ENCODE measurements around the gene USP21. TPM values are rescaled to one million over a fixed set of nuclear protein-coding genes. Genes with fewer than 3 reads are reported as not detected.

Gene USP21
- total and polyA plus RNA-seq, 2 of the 4 experiments (the other 2 are of a cell fraction), result 6.3 to 23.8 TPM

GRCh38 chr1:161172349-161172748, 13.0 kb downstream of the USP21 start:
- Histone ChIP-seq H2BK120ac (ENCODE audit: low read depth, low read length) (no peak overlapping the region), H3K4me1 (ENCODE audit: control insufficient read depth, insufficient read depth, low read length) (peaks cover 13% of the 10 kb centered on the region), H3K14ac (replicated peaks; ENCODE audit: low read depth, low read length) (no peak overlapping the region), H2AK5ac (ENCODE audit: low read depth, low read length) (0 out of 2 replicates have a peak overlapping the region, but pooled peaks have one; percentile 35), H2BK15ac (ENCODE audit: low read depth, low read length) (no peak overlapping the region), H2AK9ac (replicated peaks; ENCODE audit: low read depth, low read length, poor library complexity) (no peak overlapping the region), H3K9me1 (ENCODE audit: insufficient read depth, low read length) (peaks cover 11% of the 10 kb centered on the region), H4K8ac (ENCODE audit: low read depth in 2 of 2, low read length in 2 of 2) (no peak overlapping the region), H3K23ac (ENCODE audit: low read depth, low read length) (no peak overlapping the region), H3K9ac (ENCODE audit: low read depth, low read length) (no peak overlapping the region), H3K18ac (ENCODE audit: low read depth, low read length) (no peak overlapping the region), H3K4ac (ENCODE audit: low read depth, low read length) (no peak overlapping the region), H3K27me3 (ENCODE audit: control insufficient read depth, insufficient read depth, low read length) (no peaks in the 10 kb centered on the region), H3K79me1 (ENCODE audit: low read depth in 1 of 2, low read length in 2 of 2) (peaks cover 14 to 41% of the 10 kb centered on the region in 2 experiments), H2BK5ac (ENCODE audit: low read depth, low read length, poor library complexity, severe bottlenecking) (no peak overlapping the region), H3K56ac (ENCODE audit: extremely low read depth, insufficient read depth, low read length) (no peak overlapping the region), H3K4me2 (ENCODE audit: low read depth, low read length) (peak overlapping the region; percentile 49), H2BK20ac (ENCODE audit: low read depth, low read length) (no peak overlapping the region), H3K4me3 (ENCODE audit: insufficient read depth, low read depth, low read length) (no peak overlapping the region), H2AFZ (replicated peaks; ENCODE audit: low read length, poor library complexity) (no peak overlapping the region), H3K9me3 (ENCODE audit: control insufficient read depth, insufficient read depth, low read length) (no peaks in the 10 kb centered on the region), H3K27ac (ENCODE audit: insufficient read depth, low read length) (peak overlapping the region; percentile 69; the same call in 1 of the 2 replicates), H3K36me3 (ENCODE audit: control insufficient read depth, insufficient read depth, low read length) (peaks cover 46% of the 10 kb centered on the region), H4K91ac (ENCODE audit: insufficient read depth, low read depth, low read length) (no peak overlapping the region), H4K20me1 (ENCODE audit: insufficient read depth, low read length) (peaks cover 13% of the 10 kb centered on the region; the same call in 1 of the 2 replicates), H4K5ac (ENCODE audit: low read depth, low read length) (no peak overlapping the region)
- ChIA-PET CTCF (no interaction called here), POLR2A (ENCODE audit: unreplicated experiment) (no interaction called here)
- dilution Hi-C loops (cut with HindIII; ENCODE audit: low sequenced_read_pairs, unreplicated experiment), result no loop called here
- no peak for TF ChIP-seq POLR2A (IDR thresholded peaks at IDR 0.05; ENCODE audit: low read depth, low read length)
- TF ChIP-seq CTCF (conservative IDR thresholded peaks at IDR 0.05; ENCODE audit: low read depth, low read length), result no peak
- TF ChIP-seq MAFK (IDR thresholded peaks at IDR 0.05; ENCODE audit: low read depth, low read length), result no peak
- no peak for TF ChIP-seq SMC3 (IDR thresholded peaks at IDR 0.05; ENCODE audit: low read depth, low read length)
- TF ChIP-seq CHD1 (IDR thresholded peaks at IDR 0.05; ENCODE audit: low read depth, low read length), result no peak
- no peak for TF ChIP-seq MAZ (IDR thresholded peaks at IDR 0.05; ENCODE audit: borderline replicate concordance, low read depth, low read length)
- no peak for TF ChIP-seq NFE2L2 (IDR thresholded peaks at IDR 0.05; ENCODE audit: low read depth, low read length)
- no peak for TF ChIP-seq BHLHE40 (IDR thresholded peaks at IDR 0.05; ENCODE audit: low read depth, low read length)
- no peak for TF ChIP-seq RFX5 (IDR thresholded peaks at IDR 0.05; ENCODE audit: low read depth, low read length)
- no peak for TF ChIP-seq CEBPB (IDR thresholded peaks at IDR 0.05; ENCODE audit: low read depth, low read length)
- intact Hi-C loops (cut with micrococcal nuclease), result no loop called here
- BruUV-seq (replicated peaks), result no TSS peak
- in situ Hi-C loops (cut with MboI; ENCODE audit: low sequenced_read_pairs), result no loop called here
- no peak for ATAC-seq (ENCODE audit: low read depth)
- no CpG with 5 or more reads among the region's 1 CpG for WGBS, 2 experiments (ENCODE audit: extremely low coverage in 2 of 2, insufficient read length in 1 of 2)
- DNase-seq, result no peak

Data from IMR-90 (cell line).